OCI-LY1 (cell line): Measurements from ENCODE around the gene P4HB.
A peak's percentile ranks its signal among the peaks of the same experiment; 100 is the strongest.

Experiments used
- H2AFZ ChIP-seq: fragments of 200-600 bp; sonication (generic), shearing (Covaris generic); 2 replicates; pipeline ENCODE4 v1.6.0; 2014; ENCODE audit warnings: antibody characterized with exemption, mild to moderate bottlenecking, low read length
- H3F3A ChIP-seq: fragments of 200-600 bp; sonication (generic), shearing (Covaris generic); 2 replicates; pipeline ENCODE4 v1.6.0; 2014; ENCODE audit warnings: mild to moderate bottlenecking, antibody characterized with exemption, low read length, moderate library complexity; ENCODE audit not compliant: insufficient read depth
- H3K27ac ChIP-seq: fragments of 200-600 bp; sonication (generic); 2 replicates; pipeline ENCODE4 v1.5.1; 2014; ENCODE audit warnings: low read length, mixed run types, mild to moderate bottlenecking, low read depth; ENCODE audit not compliant: poor library complexity, severe bottlenecking
- H3K27me3 ChIP-seq: fragments of 200-600 bp; sonication (generic); 2 replicates; pipeline ENCODE4 v1.6.0; 2014; ENCODE audit warnings: antibody characterized with exemption, mild to moderate bottlenecking, low read length, moderate library complexity; ENCODE audit not compliant: insufficient read depth
- H3K36me3 ChIP-seq: fragments of 200-600 bp; sonication (generic); 2 replicates; pipeline ENCODE4 v1.6.1; 2014; ENCODE audit warnings: mild to moderate bottlenecking, antibody characterized with exemption, low read length, moderate library complexity, mixed read lengths; ENCODE audit not compliant: insufficient read depth
- H3K4me1 ChIP-seq: fragments of 200-600 bp; sonication (generic); 2 replicates; pipeline ENCODE4 v1.5.1; 2014; ENCODE audit warnings: mild to moderate bottlenecking, low read length, moderate library complexity; ENCODE audit not compliant: insufficient read depth, severe bottlenecking
- H3K4me2 ChIP-seq: fragments of 200-600 bp; sonication (generic), shearing (Covaris generic); 2 replicates; pipeline ENCODE4 v1.6.1; 2014; ENCODE audit warnings: low read length
- H3K4me3 ChIP-seq: fragments of 200-600 bp; sonication (generic); 2 replicates; pipeline ENCODE4 v1.5.1; 2014; ENCODE audit warnings: low read length, low read depth, mild to moderate bottlenecking, mixed read lengths; ENCODE audit not compliant: poor library complexity, severe bottlenecking
- H3K79me2 ChIP-seq: fragments of 200-600 bp; shearing (Covaris generic); 2 replicates; pipeline ENCODE4 v1.6.1; 2016; ENCODE audit warnings: mixed run types, low read length, mixed read lengths; ENCODE audit not compliant: insufficient read depth
- H3K9ac ChIP-seq: fragments of 200-600 bp; sonication (generic), shearing (Covaris generic); 2 replicates; pipeline ENCODE4 v1.6.1; 2014; ENCODE audit warnings: mild to moderate bottlenecking, low read length, mixed read lengths
- H3K9me2 ChIP-seq: fragments of 200-600 bp; sonication (generic), shearing (Covaris generic); 2 replicates; pipeline ENCODE4 v1.6.1; 2014; ENCODE audit warnings: low read depth, mild to moderate bottlenecking, low read length, mixed read lengths
- H3K9me3 ChIP-seq: fragments of 200-600 bp; shearing (Covaris generic); 2 replicates; pipeline ENCODE4 v1.6.1; 2014; ENCODE audit warnings: low read length, mixed read lengths
- H4K20me1 ChIP-seq: fragments of 200-600 bp; sonication (generic), shearing (Covaris generic); 2 replicates; pipeline ENCODE4 v1.6.0; 2016; ENCODE audit warnings: mild to moderate bottlenecking, low read length; ENCODE audit not compliant: insufficient read depth
- EZH2 ChIP-seq: fragments of 200-600 bp; sonication (generic), shearing (Covaris generic); IDR thresholded peaks from 2 replicates; pipeline ENCODE4 v1.8.0; 2017; ENCODE audit warnings: borderline replicate concordance, mixed run types, mild to moderate bottlenecking, antibody characterized with exemption, low read length, moderate library complexity, mixed read lengths
- TF ChIP-seq, protein P1 (sequence below): fragments of 200-600 bp; sonication (generic), shearing (Covaris generic); IDR thresholded peaks from 2 replicates; pipeline ENCODE4 v1.5.1; 2017; ENCODE audit warnings: mild to moderate bottlenecking, antibody characterized with exemption, low read length, moderate library complexity, mixed read lengths

P4HB gene

DNA sequence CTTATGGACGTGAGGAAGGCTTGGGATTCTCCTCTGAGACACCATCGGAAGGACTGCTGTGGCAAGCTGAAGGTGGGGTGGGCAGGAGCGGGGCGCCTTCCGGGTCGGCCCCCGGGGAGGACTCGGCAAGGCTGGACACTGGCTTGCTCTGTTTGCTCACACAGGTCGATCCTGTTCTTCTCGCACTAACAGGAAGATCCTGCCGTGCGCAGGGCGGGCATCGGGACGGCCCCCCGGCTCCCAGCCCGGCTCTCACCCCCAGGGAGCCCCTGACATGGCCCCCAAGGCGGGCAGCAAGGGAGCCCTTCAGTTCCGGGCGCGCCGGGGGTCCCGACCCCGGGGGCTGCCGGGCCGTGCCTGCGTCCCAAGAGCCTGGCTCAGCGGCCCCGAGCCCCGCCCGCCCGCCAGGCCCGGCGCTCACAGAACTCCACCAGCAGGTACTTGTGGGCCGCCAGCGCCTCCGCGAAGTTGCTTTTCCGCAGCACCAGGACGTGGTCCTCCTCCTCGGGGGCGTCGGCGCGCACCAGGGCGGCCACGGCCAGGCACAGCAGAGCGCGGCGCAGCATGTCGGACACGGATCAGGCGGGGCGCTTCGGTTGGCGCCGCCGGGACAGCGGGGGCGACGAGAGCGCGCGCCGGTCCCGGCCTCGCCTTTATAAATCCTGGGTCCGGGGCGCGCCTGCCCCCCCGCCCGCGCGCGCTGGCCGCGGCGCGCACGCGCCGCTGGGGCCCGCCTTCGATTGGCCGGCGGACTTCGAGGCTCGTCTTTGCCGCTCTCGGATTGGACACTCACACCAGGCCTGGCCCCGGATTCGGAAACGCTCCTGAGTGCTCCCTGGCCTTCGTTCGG, at the start of gene P4HB:
P4HB (minus strand) TSS at position 630 of the 850 bp plus-strand sequence; CDS start at position 566, 64 bp downstream.
- Histone ChIP-seq H3K4me2 (peak within 1 kb of the TSS; percentile 98), H2AFZ (no peak within 1 kb of the TSS), H3K4me3 (peak within 1 kb of the TSS; percentile 98), H3F3A (no peaks in the 10 kb centered on the region), H4K20me1 (no peaks in the 10 kb centered on the region), H3K4me1 (peaks cover 36% of the 10 kb centered on the region), H3K9ac (peak within 1 kb of the TSS; percentile 99), H3K9me2 (no peaks in the 10 kb centered on the region), H3K9me3 (no peaks in the 10 kb centered on the region), H3K27me3 (no peaks in the 10 kb centered on the region), H3K27ac (peak within 1 kb of the TSS; percentile 47), H3K79me2 (peaks cover 32% of the 10 kb centered on the region), H3K36me3 (peaks cover 54% of the 10 kb centered on the region)
- no peak for TF ChIP-seq EZH2
- TF ChIP-seq, protein P1, sequence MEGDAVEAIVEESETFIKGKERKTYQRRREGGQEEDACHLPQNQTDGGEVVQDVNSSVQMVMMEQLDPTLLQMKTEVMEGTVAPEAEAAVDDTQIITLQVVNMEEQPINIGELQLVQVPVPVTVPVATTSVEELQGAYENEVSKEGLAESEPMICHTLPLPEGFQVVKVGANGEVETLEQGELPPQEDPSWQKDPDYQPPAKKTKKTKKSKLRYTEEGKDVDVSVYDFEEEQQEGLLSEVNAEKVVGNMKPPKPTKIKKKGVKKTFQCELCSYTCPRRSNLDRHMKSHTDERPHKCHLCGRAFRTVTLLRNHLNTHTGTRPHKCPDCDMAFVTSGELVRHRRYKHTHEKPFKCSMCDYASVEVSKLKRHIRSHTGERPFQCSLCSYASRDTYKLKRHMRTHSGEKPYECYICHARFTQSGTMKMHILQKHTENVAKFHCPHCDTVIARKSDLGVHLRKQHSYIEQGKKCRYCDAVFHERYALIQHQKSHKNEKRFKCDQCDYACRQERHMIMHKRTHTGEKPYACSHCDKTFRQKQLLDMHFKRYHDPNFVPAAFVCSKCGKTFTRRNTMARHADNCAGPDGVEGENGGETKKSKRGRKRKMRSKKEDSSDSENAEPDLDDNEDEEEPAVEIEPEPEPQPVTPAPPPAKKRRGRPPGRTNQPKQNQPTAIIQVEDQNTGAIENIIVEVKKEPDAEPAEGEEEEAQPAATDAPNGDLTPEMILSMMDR, result no peak

DNA sequence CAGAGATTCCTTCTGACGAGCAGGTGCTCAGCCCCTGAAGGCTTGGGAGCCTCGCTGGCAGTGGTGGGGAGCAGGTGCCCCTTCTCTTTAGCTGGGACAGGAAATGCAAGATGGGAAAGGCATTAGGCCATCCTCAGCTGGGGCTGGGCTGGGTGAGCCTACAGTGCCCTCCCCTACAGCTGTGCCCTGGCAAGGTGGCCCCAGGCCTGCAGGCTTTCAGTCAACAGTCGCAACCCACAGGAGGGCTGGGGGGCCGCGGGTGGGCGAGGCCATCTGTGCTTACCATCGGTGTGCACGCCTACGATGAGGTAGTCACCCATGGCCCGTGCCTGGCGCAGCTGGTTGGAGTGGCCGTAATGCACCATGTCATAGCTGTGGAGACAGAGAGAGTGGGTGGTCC, 48.9 kb upstream of the P4HB start:
- no peak overlapping the region for H3K9ac ChIP-seq
- no peak overlapping the region for H3K4me2 ChIP-seq
- H3K79me2 ChIP-seq, result no peaks in the 10 kb centered on the region
- H3K9me2 ChIP-seq, result no peaks in the 10 kb centered on the region
- no peaks in the 10 kb centered on the region for H3K27me3 ChIP-seq
- no peaks in the 10 kb centered on the region for H4K20me1 ChIP-seq
- peaks cover 68% of the 10 kb centered on the region for H3K36me3 ChIP-seq
- H2AFZ ChIP-seq, result no peak overlapping the region
- no peaks in the 10 kb centered on the region for H3F3A ChIP-seq
- no peaks in the 10 kb centered on the region for H3K9me3 ChIP-seq
- peaks cover 16% of the 10 kb centered on the region for H3K4me1 ChIP-seq
- TF ChIP-seq, protein P1, result no peak
- no peak for TF ChIP-seq EZH2
- no peak overlapping the region for H3K4me3 ChIP-seq
- H3K27ac ChIP-seq, result no peak overlapping the region

DNA sequence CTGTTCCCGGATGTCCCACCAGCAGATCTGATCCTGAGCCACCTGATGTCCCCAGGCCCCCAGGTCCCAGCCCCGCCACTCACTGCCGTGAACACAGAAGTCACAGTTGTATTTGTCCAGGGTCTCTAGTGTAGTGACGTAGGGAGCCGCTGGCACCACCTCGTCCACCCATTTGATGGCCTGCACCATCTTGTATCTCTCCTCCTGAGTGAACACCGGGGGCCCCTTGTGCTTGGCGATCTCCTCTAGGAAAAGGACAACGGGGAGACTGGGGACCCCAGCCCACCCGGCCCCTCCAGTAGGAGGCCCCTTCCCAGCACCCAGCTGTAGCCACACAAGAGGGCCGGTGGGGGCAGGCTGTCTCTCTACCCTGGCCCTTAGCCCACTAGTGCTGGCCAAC, 48.5 kb upstream of the P4HB start:
- Histone ChIP-seq H3K27me3 (no peaks in the 10 kb centered on the region), H3K4me2 (no peak overlapping the region), H3K27ac (no peak overlapping the region), H3K36me3 (peaks cover 68% of the 10 kb centered on the region), H3K4me1 (peaks cover 16% of the 10 kb centered on the region), H3F3A (no peaks in the 10 kb centered on the region), H2AFZ (no peak overlapping the region), H3K79me2 (no peaks in the 10 kb centered on the region), H3K4me3 (no peak overlapping the region), H3K9me2 (no peaks in the 10 kb centered on the region), H3K9me3 (no peaks in the 10 kb centered on the region), H3K9ac (no peak overlapping the region), H4K20me1 (no peaks in the 10 kb centered on the region)
- TF ChIP-seq EZH2, result no peak
- TF ChIP-seq, protein P1, result no peak
